Esophagus mucosa (tissue), 1 donor: ENCODE results near the gene SPATS1. TPM values are rescaled to one million over a fixed set of nuclear protein-coding genes. Genes with fewer than 3 reads are reported as not detected.

Experiments used
- ATAC-seq: fragments of 200-7000 bp; cut with Tn5 transposase; one replicate; pipeline ENCODE4 v1.9.1; 2020
- total RNA-seq: library from RNA; stranded (reverse); gene quantifications from one replicate; pipeline ENCODE4 v1.2.4, GENCODE V29; 2023
- donor health status: DM: yes; HTN: yes; CAD: no.

The SPATS1 gene, protein sequence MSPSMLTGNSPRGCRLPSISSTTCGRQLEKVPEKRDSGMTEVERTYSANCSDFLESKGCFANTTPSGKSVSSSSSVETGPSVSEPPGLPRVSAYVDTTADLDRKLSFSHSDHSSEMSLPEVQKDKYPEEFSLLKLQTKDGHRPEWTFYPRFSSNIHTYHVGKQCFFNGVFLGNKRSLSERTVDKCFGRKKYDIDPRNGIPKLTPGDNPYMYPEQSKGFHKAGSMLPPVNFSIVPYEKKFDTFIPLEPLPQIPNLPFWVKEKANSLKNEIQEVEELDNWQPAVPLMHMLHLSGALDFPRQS
- total RNA-seq = not detected

DNA sequence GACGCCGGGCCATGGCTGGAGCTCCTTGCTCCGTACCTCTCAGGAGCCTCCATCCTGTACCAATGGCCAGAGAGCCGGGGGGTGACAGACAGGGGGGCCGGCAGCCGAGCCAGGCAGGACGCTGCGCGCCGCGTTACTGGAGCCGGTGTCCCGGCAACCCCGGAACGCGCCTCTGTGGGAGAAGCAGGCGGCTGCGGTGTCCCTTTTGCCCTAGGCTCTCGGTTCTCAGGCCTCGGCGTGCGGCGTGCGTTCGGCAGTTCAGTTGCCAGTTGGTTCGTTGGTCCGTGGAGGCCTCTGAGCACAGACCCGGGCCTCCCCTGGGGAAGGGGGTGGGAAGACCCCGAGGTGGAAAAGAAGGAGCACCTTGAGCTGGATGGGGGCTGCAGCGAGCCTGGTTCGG is at the start of gene SPATS1:
Gene SPATS1, plus strand, starts transcription at position 162 of the 400 bp plus-strand sequence. CDS start 446 bp downstream, outside the sequence.
- no peak for ATAC-seq

DNA sequence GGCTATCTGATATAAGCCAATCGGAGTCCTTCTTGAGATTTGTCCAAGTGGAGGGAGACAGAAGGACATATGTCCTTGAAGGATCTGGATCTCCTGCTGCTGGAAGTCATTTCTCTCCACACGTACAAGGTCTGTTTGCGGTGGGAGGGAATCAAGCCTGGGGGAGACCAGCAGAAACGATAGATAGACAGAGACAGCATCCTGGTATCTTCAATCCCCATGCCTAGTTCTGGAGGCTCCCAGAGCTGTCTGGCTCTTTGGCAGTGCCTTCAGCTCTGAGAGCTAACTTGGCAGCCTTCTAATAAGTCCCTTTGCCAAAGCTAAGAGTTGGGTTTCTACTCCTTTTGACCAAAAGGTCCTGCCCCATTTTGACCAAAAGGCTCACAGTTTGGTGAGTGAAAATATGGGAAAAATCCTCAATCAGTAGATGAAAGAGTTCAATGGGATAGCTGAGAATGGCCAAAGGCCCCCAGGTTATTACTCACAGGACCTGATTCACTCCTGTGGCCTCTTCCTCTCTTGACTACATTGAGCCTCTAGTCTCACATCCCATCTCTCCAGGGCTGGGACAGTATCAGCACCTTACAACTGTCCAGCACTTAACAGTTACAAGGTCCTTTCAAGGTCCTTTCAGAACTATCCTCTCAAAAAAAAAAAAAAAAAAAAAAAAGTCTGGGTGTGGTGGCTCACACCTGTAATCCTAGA is 49.6 kb upstream of the SPATS1 start:
- no peak for ATAC-seq

DNA sequence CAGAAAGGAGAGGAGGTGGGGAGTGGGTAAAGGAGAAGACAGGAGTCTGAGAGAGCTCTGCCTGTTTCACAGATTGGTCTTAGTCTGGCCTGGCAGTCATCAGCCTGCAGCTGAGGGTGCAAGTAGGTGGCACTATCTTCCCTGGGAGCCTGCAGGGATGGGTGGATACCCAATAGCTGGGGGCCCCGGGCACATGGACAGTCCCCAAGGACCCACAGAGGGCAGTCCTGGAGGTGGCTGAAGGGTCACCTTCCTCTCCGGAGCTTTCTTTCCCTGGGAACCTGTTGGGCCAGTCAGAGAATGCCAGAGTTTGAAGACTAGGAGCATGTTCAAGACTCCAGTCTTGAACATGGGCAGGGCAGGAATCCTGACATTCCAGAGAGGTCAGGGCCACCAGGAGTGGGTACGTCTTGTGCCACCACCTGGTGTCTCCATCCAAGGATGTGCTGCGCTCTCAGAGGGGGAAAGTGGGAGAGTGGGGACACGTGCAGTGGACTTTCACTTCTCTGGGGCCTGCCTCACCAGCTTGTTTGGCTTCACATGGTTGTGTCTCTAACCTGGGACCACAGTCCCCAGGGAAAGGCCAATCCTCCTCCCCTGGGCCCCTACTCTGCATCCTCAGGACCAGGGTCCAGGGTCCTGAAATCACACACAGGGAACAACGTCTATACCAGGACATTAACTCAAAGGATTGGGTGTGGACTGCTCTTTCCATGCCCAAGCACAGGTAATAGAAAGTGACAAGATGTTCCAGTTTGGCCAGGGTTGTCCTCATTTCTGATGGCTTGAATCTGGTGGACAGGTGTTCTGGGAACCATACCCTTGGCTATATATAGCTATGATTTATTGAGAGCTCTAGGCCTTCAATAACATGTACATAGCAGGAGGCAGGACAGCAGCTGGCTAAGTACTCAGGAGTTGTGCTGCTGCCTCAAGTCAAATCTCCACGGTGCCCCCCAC is 47.3 kb upstream of the SPATS1 start:
- no peak for ATAC-seq

GRCh38 chr6:44297063-44298038 is 45.1 kb upstream of the SPATS1 start:
- peak; percentile 59 for ATAC-seq

GRCh38 chr6:44298055-44298803 is 44.2 kb upstream of the SPATS1 start:
- ATAC-seq = peak; percentile 13

DNA sequence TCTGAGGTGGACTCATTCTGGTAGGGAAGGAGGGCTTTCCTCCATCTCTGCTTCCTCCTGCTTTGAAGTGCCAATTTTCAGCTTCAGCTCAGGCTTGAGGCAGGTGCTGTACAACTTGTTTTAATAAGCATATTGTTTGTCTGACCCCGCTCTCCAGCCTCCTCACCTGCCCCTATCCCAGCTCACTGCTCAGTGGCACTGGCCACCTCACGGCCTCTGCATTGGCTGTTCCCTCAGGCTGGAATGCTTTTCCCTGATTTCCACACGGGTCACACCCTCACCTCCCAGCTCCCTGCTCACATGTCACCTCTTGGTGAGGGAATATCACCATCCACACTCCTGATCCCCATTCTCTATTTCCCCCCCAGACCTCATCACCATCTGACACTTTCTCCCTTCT is 43.6 kb upstream of the SPATS1 start:
- no peak for ATAC-seq

GRCh38 chr6:44300292-44300823 is 42.1 kb upstream of the SPATS1 start:
- no peak for ATAC-seq

DNA sequence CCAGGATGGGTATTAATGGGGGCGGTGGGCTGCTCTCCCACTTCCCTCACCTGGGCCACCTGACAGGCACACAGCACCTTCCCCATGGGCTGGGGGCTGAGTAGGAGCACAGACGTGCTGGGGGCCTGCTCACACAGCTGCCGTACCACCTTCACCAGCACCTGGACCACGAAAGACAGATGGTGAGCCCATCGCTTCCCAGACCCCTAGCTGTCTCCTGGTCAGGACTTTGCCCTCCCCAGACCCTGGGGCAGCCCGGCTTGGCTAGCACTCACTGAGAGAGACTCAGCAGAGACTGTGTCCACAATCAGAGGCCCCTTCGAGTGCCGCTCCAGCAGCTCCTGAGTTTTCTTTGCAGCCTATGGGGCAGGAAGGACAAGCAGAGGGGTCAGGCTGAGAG is 41.3 kb upstream of the SPATS1 start:
- ATAC-seq = no peak

- peak; percentile 33 for ATAC-seq
These were observed 40.5 kb upstream of the SPATS1 start for GRCh38 chr6:44301782-44302564.

DNA sequence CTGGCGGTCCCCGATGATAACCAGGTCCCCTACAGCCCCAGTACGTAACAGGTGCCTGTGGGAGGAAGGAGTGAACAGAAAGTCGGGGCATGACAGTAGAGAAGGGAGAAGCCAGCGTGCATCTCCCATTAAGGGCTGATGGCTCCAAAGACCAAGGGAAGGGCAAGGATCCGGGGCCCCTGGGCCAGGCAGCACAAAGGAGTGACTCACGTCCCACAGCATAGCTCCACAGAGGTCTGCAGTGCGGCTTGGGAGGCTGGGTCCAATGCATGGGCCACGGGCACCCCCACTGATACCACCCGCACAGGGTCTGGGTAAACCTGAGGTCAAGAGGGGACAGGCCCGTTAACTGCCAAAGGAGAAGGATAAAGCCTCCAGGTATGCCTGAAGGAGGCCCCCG is 39.6 kb upstream of the SPATS1 start:
- no peak for ATAC-seq

- no peak for ATAC-seq
These were observed 38.6 kb upstream of the SPATS1 start for GRCh38 chr6:44303842-44304241.

- no peak for ATAC-seq
These were observed 37.9 kb upstream of the SPATS1 start for GRCh38 chr6:44304282-44305199.

DNA sequence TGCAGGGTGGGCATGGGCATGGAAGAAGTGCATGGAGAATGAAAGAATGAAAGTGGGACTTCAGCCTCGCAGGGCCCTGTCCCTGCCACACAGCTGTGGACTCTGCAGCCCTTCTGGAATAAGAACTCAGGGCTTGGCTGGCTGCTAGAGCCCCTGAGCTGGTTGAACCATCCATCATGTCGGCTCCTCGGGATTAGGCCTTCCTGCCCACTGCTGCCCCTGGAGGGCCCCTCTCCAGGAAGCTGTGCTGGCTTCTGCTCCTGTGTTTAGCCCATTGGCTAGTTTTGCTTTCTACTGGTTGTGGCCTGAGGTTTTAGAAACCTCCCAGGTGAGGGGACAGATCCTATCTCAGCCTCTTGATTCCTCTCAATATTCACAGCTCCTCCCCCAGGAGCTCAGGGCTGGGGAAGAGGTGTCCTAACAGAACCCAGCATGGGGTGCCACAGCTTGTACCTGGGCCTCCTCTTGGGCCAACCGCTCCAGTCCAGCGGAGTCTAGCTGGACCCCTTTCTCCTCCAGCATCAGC is 37.2 kb upstream of the SPATS1 start:
- ATAC-seq = no peak

DNA sequence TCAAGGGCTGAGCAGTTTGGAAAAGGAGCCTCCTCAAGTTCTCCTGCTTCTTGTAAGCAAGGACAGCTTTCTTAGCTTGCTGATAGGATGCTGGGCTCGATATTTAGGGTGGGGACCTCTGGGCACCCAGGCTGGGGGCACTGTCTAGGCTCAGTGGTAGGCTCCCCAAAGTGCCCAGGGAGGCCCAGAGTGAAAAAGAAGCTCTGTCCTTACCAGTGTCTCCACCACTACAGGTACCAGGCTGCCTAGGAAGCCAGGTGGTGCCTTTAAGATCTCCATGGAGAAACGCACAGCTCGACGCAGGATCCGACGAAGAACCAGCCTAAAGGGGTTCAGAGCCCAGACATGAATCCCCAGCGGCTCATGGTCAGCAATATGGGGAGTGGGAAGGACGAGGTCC is 35.7 kb upstream of the SPATS1 start:
- ATAC-seq = no peak

GRCh38 chr6:44307217-44307616 is 35.2 kb upstream of the SPATS1 start:
- no peak for ATAC-seq

GRCh38 chr6:44309092-44309491 is 33.4 kb upstream of the SPATS1 start:
- ATAC-seq = no peak

- ATAC-seq = no peak
These were observed 32.8 kb upstream of the SPATS1 start for GRCh38 chr6:44309631-44310030.

- ATAC-seq = no peak
These were observed 32.2 kb upstream of the SPATS1 start for GRCh38 chr6:44310241-44310640.

- ATAC-seq = no peak
These were observed 31.1 kb upstream of the SPATS1 start for GRCh38 chr6:44311304-44311703.
